ENCODE measurements around the gene SMTNL1.

SMTNL1 gene

DNA sequence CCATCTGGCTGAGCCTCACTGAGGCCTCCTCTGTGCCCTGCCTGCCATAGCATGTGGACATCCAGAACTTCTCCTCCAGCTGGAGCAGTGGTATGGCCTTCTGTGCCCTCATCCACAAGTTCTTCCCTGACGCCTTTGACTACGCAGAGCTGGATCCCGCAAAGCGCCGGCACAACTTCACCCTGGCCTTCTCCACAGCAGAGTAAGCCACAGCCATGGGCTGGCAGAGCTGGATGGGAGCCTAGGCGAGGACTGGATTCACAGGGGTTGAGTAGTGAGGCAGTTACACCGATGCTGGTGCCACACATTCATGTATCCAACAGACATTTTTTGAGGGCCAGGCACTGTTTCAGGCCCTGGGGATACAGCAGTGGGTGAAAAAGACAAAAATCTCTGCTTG is 9.1 kb downstream of the SMTNL1 start:
- no peak for DNase-seq (ENCODE audit: low read depth)

DNA sequence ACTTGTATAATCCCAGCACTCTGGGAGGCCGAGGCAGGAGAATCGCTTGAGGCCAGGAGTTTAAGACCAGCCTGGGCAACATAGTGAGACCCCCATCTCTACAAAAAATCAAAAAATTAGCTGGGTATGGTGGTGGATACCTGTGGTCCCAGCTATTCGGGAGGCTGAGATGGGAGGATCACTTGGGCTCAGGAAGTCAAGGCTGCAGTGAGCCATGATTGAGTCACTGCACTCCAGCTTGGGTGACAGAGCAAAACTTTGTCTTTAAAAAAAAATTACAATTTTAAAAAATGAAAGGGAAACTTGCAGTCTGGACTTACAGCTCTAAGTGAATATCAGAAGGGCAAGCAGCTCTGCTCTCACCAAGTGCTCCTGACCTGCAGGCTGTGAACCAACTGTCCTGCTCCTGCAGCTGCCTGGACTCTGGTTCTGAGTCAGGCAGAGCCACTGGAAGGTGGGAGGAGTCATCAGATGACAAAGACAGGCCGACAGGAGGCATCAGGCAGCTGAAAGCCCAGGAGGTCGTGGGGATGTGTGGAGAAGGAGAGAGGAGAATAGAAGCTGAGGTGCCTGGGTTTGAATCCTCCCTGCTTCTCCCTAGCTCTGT is 9.6 kb downstream of the SMTNL1 start:
- no peak for DNase-seq (ENCODE audit: low read depth)

DNA sequence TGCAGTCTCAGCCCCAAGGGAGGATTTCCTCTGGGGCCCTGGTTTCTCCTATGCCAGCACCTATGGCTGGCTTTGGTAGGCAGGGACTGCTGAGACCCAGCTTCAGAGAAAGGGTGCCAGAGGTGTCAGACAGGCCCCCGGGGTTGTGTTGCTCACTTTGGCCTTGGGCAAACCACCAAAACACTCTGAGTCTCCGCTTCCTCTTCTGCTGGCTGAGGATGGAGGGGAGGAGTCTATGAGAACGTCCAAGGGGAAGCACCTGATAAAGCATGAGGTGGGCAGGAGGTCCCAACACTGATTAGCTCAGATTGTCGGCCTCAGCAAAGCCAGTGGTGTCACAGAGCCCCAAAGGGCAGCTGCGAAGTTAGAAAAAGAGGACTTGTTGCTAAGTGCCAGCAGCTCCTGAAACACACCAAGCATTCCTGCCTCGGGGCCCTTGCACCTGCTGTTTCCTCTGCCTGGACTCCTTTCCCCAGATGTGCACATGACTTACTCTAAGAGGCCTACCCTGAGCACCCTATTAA is 10.5 kb downstream of the SMTNL1 start:
- DNase-seq (ENCODE audit: low read depth), result no peak

DNA sequence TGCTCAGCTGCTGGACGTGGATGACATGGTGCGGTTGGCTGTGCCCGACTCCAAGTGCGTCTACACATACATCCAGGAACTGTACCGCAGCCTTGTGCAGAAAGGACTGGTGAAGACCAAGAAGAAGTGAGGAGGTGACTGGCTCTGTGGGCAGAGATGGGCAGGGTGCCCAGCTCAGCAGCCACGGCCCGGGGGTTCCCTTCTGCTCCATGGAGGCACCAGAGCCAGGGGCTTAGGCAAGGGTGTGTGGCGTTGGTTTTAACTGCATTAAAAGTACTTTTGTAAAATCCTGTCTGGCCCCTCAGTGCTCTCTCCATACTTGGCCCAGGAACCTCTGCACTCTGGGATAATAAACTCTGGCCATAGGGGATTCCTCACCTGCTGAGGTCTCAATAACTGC is 12.6 kb downstream of the SMTNL1 start:
- DNase-seq (ENCODE audit: low read depth), result no peak

DNA sequence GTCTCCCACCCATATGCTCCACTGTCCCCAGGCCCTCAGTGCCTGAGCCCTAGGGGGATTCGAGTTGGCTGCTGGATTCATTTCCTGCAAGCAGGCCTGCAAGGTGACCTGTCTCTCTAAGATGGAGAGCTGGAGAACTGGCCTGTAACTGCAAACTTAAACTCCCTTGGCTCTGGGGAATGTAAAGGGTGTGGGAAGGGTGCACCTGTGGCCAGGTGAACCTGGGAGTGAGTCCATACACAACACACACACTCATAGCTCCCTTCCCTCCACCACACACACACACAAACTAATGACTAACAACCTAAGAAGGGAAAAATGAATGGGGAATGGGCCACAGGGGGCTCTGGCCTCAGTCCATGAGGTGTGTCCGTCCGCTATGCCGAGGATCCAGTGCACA is 14.5 kb downstream of the SMTNL1 start:
- DNase-seq (ENCODE audit: low read depth), result no peak

DNA sequence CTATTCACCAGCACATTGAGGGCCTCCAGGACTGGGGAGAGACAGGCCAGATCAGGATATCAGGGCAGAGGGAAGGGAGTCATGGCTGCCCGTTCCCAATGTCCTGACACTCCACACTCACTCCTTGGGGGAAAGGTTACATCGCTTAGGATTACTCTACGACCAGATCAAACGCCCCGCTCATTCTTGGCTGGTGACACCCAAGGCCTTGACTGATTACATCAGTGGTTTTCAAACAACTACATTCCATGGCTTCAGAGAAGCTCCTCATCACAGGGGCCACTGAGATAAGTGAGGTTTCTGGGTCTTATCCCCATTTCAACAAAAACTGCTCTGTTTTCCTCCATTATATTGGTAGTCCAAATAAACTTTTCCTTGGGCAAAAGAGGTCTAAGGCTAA is 15.1 kb downstream of the SMTNL1 start:
- no peak for DNase-seq (ENCODE audit: low read depth)

DNA sequence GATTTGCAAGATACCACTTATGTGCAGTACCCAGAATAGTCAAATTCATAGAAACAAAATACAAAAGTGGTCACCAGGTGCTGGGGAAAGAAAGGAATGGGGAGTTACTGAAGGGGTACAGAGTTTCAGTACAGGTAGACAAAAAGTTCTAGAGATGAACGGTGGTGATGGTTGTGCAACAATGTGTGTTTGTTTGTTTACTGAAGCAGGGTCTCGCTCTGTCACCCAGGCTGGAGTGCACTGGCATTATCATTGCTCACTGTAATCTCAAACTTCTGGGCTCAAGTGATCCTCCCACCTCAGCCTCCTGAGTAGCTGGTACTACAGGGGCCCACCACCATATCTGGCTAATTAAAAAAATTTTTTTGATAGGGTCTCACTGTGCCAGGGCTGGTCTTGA is 18.0 kb downstream of the SMTNL1 start:
- no peak for DNase-seq (ENCODE audit: low read depth)

DNA sequence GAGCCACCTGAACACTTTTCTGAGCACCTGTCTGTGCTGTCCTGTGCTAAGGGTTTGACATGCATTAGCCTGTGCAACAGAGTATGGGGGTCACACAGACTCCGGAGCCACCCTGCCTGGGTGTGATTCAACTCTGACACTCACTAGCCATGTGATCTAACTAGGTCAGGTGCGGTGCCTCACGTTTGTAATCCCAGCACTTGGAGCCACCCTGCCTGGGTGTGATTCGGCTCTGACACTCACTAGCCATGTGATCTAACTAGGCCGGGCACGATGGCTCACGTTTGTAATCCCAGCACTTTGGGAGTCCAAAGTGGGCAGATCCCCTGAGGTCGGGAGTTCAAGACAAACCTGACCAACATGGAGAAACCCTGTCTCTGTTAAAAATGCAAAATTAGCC is 18.6 kb downstream of the SMTNL1 start:
- no peak for DNase-seq (ENCODE audit: low read depth)

DNA sequence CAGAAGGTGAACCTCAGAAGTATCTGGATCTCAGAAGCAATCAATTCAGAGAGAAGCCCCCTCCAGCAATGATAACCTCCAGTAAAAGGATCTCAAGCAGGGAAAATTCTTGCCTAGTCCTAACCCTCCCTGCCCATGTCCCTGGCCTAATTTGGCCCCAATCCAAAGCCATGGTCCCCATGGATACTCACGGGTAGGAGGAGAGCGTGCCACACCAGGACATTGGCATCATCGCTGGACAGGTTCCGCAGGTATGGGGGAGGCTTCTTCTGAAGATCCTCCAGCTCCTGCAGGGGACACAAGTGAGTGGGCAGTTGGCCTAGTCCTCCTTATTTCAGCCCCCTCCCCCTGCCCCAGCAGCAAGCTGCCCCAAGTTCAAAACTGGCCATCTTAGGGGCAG is 22.8 kb downstream of the SMTNL1 start:
- DNase-seq (ENCODE audit: low read depth), result no peak

DNA sequence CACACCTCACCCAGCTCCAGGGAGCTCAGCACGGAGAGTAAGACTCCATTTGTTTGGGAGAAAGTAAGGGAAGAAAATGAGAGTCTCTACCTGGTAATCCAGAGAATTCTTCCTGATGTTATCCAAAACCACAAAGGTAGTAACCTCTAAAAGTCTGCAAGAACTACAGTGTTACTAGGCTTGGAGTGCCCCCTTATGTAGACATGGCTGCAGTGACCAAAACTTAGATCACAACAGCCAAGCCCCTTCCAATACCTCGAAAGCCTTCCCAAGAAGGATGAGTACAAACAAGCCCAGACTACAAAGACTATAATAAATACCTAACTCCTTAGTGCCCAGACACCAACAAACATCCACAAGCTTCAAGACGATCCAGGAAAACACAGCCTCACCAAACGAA is 25.2 kb downstream of the SMTNL1 start:
- DNase-seq (ENCODE audit: low read depth), result no peak

DNA sequence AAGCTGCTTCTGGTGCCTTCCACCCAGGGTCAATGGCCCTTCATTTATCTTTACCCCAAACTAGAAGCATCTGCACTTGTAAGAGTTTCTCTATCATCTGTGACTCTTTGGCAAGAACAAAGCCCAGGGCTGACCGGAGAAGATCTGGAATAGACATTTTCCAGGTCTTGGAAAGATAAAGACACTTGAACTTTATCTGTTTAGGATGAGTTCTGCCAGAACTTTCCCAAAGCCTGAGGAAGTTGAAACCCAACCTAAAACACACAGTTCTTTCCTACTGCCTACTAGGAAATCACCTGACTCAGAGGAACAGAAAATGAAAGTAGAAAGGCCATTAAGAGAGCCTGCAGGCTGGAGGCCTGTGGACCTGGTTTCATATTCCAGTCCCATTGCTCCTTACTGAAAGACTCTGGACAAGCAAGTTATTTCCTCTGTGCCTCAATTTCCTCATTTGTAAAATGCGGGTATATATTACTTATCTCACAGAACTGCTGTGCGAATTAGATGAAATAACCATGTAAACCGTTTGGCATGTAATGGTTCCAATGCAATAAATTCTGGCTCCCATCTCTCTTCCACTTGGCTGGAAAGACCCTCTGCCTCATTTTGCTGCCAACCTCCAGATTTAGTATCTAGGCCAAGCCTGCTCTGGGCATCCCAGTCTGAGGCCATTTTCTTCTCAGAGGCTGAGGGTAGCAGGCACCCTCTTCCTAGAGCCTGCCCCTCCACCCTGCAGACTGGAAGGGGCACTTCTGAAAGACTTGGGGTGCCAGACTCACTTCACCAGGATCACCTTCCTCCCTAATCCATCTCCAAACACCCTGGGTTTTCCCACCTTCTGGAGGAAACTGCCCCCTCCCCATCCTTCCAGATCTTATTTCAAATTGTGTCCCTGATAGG is 28.9 kb downstream of the SMTNL1 start:
- no peak for DNase-seq (ENCODE audit: low read depth)

DNA sequence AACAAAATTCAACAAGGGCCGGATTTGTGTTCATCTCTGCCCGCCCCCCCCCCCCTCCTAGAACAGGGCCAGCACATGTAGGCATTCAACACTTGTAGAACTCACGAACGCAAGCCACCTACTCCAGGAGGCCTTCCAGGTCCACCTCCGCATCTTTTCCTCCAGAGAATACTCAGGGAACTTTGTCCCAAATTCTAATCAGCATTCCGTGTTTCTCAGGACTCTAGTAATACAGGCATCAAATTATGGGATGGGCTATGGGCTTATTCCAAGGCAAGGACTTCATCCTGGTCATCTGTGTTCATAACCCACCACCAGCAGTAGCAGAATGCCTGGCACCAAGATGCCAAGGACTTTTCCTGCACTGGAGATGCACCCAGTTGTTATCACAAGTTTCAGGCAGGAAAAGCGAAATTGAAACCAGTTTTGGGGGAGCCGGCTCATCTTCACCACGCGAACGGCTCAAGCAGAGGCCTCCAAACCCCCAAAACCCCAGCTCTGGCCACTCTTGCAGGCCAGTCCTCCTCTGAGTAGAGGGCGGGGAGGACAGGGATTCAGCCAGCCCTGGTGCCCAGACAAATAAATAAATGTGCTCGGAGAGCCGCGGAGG is 29.6 kb downstream of the SMTNL1 start:
- DNase-seq (ENCODE audit: low read depth), result peak; percentile 3

DNA sequence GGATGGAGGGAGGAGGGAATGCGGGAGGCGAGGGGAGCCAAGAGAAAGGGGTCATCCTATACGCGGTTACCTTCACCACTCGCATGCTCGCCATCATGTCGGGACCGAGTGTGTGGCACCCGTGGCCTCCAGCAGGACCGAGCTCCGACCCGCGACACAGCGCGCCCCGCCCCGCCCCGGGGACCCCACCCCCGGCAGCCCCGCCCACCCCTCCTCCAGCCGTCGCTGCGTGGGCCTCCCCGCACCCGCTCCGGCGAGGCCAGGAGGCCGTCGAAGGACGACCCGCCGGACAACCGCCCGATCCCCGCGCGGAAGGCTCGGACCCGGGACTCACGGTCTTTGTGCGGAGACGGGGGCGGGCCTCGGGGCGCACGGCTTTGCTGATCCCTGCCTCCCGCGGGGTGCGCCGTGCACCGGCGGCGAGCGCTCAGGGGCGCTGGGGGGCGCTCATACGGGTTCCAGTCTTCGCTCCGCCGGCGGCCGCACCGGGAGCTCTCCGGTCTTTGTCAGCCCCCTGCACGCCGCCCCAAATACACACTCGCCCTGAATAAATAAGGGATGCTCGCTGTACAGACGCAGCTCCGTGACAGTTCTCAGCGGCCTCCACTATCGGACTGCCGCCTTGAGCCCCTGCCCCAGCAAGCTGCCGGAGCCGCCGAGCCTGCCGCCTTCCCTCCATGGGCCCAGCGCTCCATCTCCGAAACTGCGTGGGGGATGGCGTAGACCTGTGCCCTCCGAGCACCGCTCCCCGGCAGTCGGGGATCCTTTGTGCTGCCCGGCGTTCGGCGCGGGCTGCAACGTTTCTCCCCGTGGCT is 30.3 kb downstream of the SMTNL1 start, which contains the start of gene UBE2L6:
TSS of gene UBE2L6 (minus strand) at position 158 of the 815 bp plus-strand sequence. CDS start at position 97, 61 bp downstream.
- peak; percentile 65 for DNase-seq (ENCODE audit: low read depth)

DNA sequence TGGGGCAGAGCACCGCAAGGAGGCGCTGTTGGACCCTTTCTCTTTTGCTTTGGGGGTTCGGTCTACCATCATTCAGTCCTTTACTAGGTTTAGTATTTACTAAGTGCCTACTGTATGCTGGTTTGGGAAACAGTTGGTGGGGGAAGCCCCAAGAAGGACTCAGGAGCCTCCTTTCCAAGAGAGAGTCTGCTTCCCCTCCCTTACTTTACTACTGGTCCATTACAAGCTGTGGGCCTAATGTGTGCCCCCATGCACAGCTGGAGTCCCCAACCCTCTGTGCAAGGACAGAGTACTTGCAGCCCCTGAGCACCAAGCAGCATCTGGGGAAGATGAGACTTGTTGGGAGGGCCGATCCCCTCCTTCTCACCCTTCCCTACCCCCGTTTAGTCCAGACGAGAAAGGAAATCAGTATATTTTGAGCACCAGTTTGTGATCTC is 31.0 kb downstream of the SMTNL1 start:
- no peak for DNase-seq (ENCODE audit: low read depth)

DNA sequence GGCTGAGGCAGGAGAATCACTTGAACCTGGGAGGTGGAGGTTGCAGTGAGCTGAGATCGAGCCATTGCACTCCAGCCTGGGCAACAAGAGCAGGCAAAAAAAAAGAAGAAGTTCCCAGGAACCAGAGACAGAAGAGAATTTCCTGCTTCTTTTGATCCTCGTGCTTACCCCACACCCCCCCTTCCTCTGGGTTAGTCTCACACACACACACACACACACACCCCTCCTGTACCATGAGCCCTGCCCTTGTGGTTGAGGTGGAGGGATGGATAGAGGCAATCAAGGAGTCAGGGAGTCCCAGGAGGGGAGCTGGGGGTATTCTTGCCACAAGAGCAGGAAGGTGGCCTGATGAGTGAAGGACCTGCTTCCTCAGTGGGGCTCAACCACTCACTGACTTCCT is 34.2 kb downstream of the SMTNL1 start:
- no peak for DNase-seq (ENCODE audit: low read depth)

DNA sequence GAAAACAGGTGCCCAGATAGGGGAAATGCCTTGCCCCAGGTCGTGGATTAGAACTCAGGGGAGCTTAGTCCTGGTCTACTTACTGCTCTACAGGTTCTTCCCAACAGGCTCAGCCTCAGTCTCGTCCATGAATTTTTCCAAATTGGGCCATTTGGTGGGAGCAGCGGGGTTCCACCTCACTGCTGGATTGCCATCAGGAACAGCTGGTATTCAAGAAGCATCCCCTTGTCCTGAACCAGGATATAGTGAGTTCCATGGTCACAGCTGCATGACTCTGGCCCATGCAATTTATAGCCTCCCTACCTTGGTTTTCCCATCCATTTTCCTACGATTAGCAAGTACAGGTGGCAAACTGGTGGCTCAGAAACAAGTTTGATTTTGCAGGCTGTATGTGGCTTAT is 36.7 kb downstream of the SMTNL1 start:
- DNase-seq (ENCODE audit: low read depth), result no peak

DNA sequence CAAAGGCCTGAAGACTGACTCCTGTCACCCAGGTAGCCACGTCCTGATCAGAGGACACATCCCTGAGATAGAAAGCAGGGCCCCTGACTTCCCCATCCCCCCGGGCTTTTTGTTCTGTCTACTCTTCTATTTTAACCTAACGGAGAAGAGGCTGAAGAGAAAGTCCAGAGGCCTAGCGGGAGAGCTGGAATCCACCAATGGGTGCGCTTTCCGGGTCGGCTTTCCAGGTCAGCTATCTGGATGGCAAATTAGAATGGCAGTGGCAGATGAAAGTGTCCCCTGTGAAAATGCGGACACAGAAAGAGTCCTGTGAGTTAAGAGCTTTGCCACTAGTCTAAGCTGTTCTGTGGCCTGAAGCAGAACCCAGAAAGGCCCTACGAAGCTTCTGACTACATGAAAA is 46.9 kb downstream of the SMTNL1 start:
- no peak for DNase-seq (ENCODE audit: low read depth)

DNA sequence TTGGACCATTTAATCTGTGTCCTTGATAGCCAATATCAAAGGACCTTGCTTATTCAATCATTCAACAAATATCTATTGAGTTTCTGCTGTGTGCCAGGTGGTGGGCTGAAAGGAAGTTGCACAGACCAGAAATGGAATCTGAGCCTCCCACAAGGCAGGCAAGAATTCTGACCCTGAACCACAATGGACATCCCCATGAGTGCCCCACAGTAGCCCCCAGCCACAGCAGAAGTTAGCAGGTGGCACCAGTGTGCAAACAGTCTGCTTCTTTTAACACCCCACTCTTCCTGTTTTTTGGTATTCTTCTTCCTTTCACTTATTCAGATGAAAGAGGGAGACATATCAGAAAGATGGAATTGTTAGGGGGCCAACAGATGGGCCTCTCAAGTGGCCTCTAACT is 47.9 kb downstream of the SMTNL1 start:
- no peak for DNase-seq (ENCODE audit: low read depth)

DNA sequence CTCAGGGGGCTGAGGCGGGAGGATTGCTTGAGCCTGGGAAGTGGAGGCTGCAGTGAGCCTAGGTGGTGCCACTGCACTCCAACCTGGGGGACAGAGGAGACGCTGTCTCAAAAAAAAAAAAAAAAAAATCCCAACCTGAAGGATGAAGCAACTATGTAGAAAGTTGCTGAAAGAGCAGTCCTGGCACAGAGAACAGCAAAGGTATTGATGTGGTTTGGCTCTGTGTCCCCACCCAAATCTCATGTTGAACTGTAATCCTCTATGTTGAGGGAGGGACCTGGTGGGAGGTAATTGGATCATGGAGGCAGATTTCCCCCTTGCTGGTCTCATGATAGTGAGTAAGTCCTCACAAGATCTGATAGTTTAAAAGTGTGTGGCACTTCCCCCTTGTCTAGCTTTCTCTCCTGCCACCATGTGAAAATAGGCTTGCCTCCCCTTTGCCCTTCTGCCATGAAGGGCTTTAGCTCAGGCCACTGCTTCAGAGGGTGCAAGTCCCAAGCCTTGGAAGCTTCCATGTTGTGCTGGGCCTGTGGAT is 49.4 kb downstream of the SMTNL1 start:
- DNase-seq (ENCODE audit: low read depth), result no peak

DNA sequence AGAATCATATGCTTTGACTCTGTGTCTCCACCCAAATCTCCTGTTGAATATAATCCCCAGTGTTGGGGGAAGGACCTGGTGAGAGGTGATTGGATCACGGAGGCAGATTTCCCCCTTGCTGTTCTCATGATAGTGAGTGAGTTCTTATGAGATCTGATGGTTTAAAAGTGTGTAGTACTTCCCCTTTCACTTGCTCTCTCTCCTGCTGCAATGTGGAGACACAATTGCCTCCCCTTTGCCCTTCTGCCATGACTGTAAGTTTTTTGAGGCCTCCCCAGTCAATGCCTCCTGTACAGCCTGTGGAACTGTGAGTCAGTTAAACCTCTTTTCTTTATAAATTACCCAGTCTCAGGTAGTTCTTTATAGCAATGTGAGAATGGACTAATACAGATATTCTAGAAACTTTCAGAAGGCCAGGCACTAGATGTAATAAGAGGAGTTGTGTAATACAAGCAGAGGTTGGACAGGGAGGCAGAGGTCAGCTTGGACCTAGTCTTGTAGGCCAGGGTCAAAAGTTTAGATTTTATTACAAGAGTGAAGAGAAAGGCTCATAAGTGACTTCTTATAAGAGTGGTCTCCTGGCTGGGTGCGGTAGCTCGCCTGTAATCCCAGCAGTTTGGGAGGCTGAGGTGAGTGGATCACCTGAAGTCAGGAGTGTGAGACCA is 50.8 kb downstream of the SMTNL1 start:
- no peak for DNase-seq (ENCODE audit: low read depth)

DNA sequence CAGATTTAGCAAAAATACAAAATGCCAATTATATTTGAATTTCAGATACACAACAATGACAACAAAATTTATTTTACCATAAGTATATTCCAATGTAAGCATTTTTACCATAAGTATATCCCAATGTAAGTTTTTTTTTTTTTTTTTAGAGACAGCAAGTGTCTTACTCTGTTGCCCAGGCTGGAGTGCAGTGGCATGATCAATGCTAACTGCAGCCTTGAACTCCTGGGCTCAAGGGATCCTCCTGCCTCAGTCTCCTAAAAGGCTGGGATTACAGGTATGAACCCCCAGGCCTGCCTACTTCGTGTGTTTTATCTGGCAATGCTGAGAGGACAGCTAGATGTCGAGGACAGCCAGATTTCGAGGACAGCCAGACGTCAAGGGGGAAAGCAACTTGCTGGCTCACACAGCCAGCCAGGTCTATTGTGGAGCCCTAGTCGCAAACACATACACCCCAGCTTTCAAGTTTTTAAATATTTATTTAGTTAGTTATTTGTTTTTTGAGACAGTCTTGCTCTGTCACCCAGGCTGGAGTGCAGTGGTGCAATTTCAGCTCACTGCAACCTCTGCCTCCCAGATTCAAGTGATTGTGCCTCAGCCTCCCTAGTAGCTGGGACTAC is 59.0 kb downstream of the SMTNL1 start:
- DNase-seq (ENCODE audit: low read depth), result no peak

Measured in T-helper 22 cell (primary cell).